MCF 10A (cell line): ENCODE data around the gene CTDSPL. TPM values are rescaled to one million over a fixed set of nuclear protein-coding genes. Genes with fewer than 3 reads are reported as not detected.
A peak's percentile ranks its signal among the peaks of the same experiment; 100 is the strongest.

Experiments
- BruUV-seq: library from RNA; stranded (reverse); fragments of 400-500 nt; replicated peaks from 2 replicates; lab custom pipeline; 2021; lab: Mats Ljungman, UMichigan
- CTCF ChIA-PET: fragments of 300-600 bp; sonication (Branson Sonifier 250); formaldehyde crosslinking; extraction: SDS; loops from one replicate; lab custom pipeline; 2021; ENCODE audit warnings: antibody characterized with exemption, inconsistent platforms; lab: Yijun Ruan, JAX
- POLR2A ChIA-PET: fragments of 300-600, 350-650 bp; sonication (Branson Sonifier 250); formaldehyde crosslinking; extraction: SDS; loops from one replicate; lab custom pipeline; 2020; ENCODE audit warnings: antibody characterized with exemption, inconsistent platforms; lab: Yijun Ruan, JAX
- DNase-seq: peaks from one replicate; pipeline ENCODE4 v3.0.0-alpha.2; 2018; ENCODE audit not compliant: unreplicated experiment
- H3K27ac Mint-ChIP-seq: one replicate; pipeline ENCODE4 v1.8.0; 2022; ENCODE audit warnings: mild to moderate bottlenecking, low read depth, mixed read lengths; ENCODE audit not compliant: unreplicated experiment
- H3K27me3 Mint-ChIP-seq: one replicate; pipeline ENCODE4 v1.8.0; 2022; ENCODE audit warnings: mixed read lengths; ENCODE audit not compliant: insufficient read depth, unreplicated experiment
- H3K36me3 Mint-ChIP-seq: one replicate; pipeline ENCODE4 v1.8.0; 2022; ENCODE audit warnings: mild to moderate bottlenecking, moderate library complexity, mixed read lengths; ENCODE audit not compliant: insufficient read depth, unreplicated experiment
- H3K4me1 Mint-ChIP-seq: one replicate; pipeline ENCODE4 v1.8.0; 2022; ENCODE audit warnings: mixed read lengths; ENCODE audit not compliant: insufficient read depth, unreplicated experiment
- H3K4me3 Mint-ChIP-seq: one replicate; pipeline ENCODE4 v1.8.0; 2022; ENCODE audit warnings: mild to moderate bottlenecking, moderate library complexity, mixed read lengths; ENCODE audit not compliant: unreplicated experiment
- H3K9me3 Mint-ChIP-seq: one replicate; pipeline ENCODE4 v1.8.0; 2022; ENCODE audit warnings: mixed read lengths; ENCODE audit not compliant: unreplicated experiment
- CTCF ChIP-seq: fragments of 200-600 bp; IDR thresholded peaks from one replicate; pipeline ENCODE4 v1.8.0; 2022; ENCODE audit warnings: antibody characterized with exemption, mild to moderate bottlenecking; ENCODE audit not compliant: unreplicated experiment
- intact Hi-C: fragments of 100-400 bp; cut with micrococcal nuclease; formaldehyde crosslinking; loops from 2 replicates; pipeline ENCODE4 v1.14.1; 2022
- total RNA-seq: library from RNA; stranded (reverse); gene quantifications from 2 replicates; pipeline ENCODE4 v1.2.3, GENCODE V29; 2022

CTDSPL gene
- total RNA-seq, 1 experiment from 2014 or later, result 38.8 TPM

DNA sequence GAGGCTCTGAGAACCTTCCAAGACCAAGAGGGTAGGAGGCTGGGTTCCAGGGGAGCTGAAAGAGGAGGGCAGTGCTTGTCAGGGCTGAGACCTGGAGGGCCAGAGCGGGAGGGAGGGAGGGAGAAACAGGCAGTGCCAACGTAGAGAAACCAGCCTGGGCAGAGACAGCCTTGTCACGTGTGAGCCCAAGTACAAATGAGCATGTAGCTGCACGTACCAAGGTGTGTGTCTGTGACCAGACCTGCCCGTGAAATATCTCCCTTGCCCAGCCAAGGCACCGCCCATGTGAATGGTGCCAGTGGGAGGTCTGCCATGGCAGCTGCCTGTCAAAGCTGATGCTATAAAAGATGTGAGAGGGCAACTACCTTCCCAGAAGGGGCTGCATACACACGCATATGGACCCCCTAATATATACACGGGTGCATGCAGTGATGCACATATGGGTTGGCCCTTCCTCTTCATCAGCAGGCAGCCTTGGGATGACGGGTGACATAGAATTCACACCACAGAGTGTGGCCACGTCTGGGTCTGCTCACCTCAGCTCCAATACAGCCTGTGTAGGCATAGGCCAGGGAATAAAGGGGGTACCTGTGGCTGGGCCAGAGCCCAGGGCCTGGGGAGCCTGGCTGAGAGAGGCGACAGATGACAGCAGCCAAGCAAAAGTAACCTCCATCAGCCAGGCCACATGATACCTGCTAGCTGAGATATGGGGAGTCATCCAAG, 7.8 kb upstream of the CTDSPL start:
- CTCF ChIA-PET, result interaction anchor here (0.7 to 8.0 kb wide), 16 partner anchors 10 to 491 kb away, joined by 3 to 207 read pairs (median 12); no protein-coding TSS in a partner anchor
- intact Hi-C loops, result no loop called here

GRCh38 chr3:37855363-37855970, 6.2 kb upstream of the CTDSPL start:
- DNase-seq, result peak; percentile 79

More for the DNA sequence above, 7.8 kb upstream of the CTDSPL start:
- no peak overlapping the region for H3K4me3 Mint-ChIP-seq
- no peaks in the 10 kb centered on the region for H3K9me3 Mint-ChIP-seq
- BruUV-seq, result no TSS peak
- peaks cover 5% of the 10 kb centered on the region for H3K36me3 Mint-ChIP-seq
- no peaks in the 10 kb centered on the region for H3K27me3 Mint-ChIP-seq
- peaks cover 24% of the 10 kb centered on the region for H3K4me1 Mint-ChIP-seq
- H3K27ac Mint-ChIP-seq, result peak overlapping the region; percentile 74
- no peak for TF ChIP-seq CTCF
- POLR2A ChIA-PET, result interaction anchor here (0.7 to 2.4 kb wide), 9 partner anchors 10 to 311 kb away, joined by 3 to 15 read pairs (median 5); partner anchors contain the start of genes ACAA1 and OXSR1
- peak; percentile 94 for DNase-seq

DNA sequence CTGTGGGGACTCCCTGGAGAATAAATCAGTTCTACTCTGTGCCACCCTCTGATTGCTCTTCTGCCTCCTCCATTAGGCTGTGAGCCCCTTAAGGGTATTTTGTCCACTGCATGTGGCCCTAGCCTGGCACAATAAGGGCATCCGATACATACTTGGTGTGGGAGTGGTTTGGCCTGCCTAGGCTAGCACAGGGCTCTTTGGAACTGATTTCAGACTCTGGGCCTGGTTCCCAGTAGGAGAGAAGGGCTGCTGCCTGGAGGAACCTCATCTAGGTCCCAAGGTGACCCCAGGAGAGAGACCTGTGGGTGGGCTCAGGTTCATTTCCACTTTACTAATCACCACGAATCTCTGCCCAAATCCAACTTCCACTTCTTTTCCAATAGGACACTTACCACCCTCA, 5.3 kb upstream of the CTDSPL start:
- H3K4me1 Mint-ChIP-seq, result peaks cover 29% of the 10 kb centered on the region
- no peak overlapping the region for H3K27ac Mint-ChIP-seq
- no TSS peak for BruUV-seq
- no peak for TF ChIP-seq CTCF
- H3K4me3 Mint-ChIP-seq, result no peak overlapping the region
- POLR2A ChIA-PET, result interaction anchor here (0.6 to 2.4 kb wide), 4 partner anchors 10 to 1127 kb away, joined by 3 to 15 read pairs (median 4); no protein-coding TSS in a partner anchor
- H3K9me3 Mint-ChIP-seq, result no peaks in the 10 kb centered on the region
- DNase-seq, result peak; percentile 32
- H3K27me3 Mint-ChIP-seq, result no peaks in the 10 kb centered on the region
- CTCF ChIA-PET, result interaction anchor here (0.5 to 8.0 kb wide), 19 partner anchors 11 to 578 kb away, joined by 3 to 207 read pairs (median 7); partner anchors contain the start of gene DLEC1
- H3K36me3 Mint-ChIP-seq, result no peaks in the 10 kb centered on the region
- intact Hi-C loops, result no loop called here

More at GRCh38 chr3:37855363-37855970, 6.2 kb upstream of the CTDSPL start:
- Mint-ChIP-seq H3K4me1 (peaks cover 29% of the 10 kb centered on the region), H3K36me3 (peaks cover under 1% of the 10 kb centered on the region), H3K27me3 (no peaks in the 10 kb centered on the region), H3K27ac (no peak overlapping the region), H3K4me3 (no peak overlapping the region), H3K9me3 (no peaks in the 10 kb centered on the region)
- peak; percentile 94 for TF ChIP-seq CTCF
- intact Hi-C loops, result loop anchor here (1.0 kb wide), 1 partner anchor 112 kb away; no protein-coding TSS in a partner anchor
- no TSS peak for BruUV-seq
- CTCF ChIA-PET, result interaction anchor here (0.5 to 8.0 kb wide), 37 partner anchors 8 to 577 kb away, joined by 3 to 207 read pairs (median 4); partner anchors contain the start of gene DLEC1
- POLR2A ChIA-PET, result interaction anchor here (0.6 to 2.4 kb wide), 7 partner anchors 8 to 359 kb away, joined by 3 to 15 read pairs (median 3); partner anchors contain the start of gene OXSR1

DNA sequence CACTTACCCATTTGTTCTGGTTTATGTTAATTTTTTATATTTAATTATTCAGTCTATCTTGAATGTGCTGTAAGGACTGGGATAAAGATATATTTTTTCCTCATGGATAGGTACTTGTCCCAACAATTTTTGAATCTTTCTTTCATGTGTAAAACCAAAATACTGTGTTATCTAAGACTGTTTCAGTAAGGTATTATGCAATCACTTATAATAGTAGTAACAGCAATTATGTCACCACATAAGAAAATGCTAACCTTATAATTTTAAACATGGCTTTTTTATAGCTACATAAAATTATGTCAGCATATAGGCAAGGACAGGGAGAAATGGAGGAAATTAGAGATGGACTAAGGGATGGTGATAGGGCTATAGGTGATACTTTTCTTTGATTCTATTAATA, 2.9 kb upstream of the CTDSPL start:
- TF ChIP-seq CTCF, result no peak
- Mint-ChIP-seq H3K36me3 (no peaks in the 10 kb centered on the region), H3K4me1 (peaks cover 34% of the 10 kb centered on the region), H3K27ac (no peak overlapping the region), H3K9me3 (no peaks in the 10 kb centered on the region), H3K4me3 (no peak overlapping the region), H3K27me3 (no peaks in the 10 kb centered on the region)
- POLR2A ChIA-PET, result no interaction called here
- intact Hi-C loops, result no loop called here
- no peak for DNase-seq
- CTCF ChIA-PET, result interaction anchor here (0.6 to 1.0 kb wide), 3 partner anchors 145 to 1323 kb away, joined by 3 read pairs; no protein-coding TSS in a partner anchor
- BruUV-seq, result no TSS peak
